Measurements from ENCODE around the gene USP7.
A peak's percentile ranks its signal among the peaks of the same experiment; 100 is the strongest.
"Not testable (repeated sequence)": the region's sequence is repeated elsewhere in the genome, so short reads cannot be mapped to it uniquely, and the experiment has no call there.

The USP7 gene

DNA sequence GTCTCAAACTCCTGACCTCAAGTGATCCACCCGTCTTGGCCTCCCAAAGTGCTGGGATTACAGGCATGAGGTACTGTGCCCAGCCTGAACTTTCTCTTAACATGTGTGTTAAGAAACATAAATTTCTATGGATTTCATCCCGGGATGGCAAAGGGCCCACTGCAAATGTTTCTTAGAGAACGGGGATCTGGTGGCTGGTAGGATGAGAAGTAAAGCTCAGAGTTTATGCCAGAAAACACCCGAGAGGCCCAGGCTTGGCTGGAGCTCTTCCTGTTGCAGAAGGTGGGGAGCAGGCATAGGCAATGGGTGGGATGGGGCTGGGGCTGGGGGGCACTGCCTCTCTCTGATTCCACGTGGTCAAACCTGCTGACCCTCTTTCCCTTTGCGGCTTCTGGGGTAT is 89.3 kb downstream of the USP7 start:
- no peak for DNase-seq

DNA sequence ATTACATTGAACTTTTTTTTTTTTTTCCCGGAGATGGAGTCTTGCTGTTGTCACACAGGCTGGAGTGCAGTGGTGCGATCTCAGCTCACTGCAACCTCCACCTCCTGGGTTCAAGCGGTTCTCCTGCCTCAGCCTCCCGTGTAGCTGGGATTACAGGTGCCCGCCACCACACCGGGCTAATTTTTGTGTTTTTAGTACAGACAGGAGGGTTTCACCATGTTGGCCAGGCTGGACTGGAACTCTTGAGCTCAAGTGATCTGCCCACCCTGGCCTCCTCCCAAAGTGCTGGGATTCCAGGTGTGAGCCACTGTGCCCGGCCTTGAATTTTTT is 89.9 kb downstream of the USP7 start:
- DNase-seq = not testable (repeated sequence)

DNA sequence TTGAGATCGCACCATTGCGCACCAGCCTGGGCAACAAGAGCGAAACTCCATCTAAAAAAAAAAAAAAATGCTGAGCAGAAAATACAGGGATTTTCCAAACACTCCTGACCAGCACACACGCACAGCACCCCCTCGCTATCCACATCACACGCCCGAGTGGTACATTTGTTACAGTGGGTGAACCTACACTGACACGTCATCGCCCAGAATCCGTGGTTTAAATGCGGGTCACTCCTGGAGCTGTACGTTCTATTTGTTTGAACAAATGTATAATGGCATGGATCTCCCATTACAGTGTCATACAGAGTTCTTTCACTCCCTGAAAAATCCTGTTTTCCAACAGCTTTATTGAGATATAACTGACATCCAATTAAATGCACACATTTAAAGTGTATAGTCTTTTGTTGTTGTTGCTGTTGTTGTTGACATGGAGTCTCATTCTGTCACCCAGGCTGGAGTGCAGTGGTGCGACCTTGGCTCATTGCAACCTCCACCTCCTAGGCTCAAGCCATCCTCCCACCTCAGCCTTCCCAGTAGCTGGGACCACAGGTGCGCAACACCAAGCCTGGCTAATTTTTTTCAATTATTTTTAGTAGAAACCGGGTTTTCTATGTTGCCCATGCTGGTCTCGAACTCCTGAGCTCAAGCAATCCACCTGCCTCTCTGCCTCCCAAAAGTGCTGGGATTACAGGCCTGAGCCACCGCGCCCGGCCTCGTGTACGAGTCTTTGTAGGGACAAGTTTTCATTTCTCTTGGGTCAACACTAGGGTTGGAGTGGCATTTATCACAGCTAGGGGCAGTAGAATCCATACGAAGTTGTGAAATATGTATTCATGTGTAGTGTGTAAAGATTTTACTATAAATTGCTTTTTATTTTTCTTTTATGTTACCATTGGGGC is 90.5 kb downstream of the USP7 start:
- no peak for DNase-seq

DNA sequence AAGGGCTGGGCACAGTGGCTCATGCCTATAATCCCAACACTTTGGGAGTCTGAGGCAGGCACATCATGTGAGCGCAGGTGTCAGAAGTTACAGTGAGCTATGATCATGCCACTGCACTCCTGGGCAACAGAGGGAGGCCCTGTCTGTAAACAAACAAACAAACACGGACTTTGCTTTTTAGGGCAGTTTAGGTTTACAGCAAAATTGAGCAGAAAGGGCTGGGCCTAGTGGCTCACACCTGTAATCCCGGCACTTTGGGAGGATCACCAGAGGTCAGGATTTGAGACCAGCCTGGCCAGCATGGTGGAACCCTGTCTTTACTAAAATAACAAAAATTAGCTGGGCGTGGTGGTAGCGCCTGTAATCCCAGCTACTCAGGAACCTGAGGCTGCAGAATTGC is 91.6 kb downstream of the USP7 start:
- no peak for DNase-seq

DNA sequence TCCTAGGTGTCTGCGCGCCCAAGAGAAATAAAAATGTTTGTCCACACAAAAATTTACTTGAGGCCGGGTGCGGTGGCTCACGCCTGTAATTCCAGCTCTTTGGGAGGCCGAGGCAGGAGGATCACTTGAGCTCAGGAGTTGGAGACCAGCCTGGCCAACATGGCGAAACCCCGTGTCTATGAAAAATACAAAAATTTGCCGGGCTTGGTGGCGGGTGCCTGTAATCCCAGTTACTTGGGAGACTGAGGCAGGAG is 93.8 kb downstream of the USP7 start:
- DNase-seq = not testable (repeated sequence)

DNA sequence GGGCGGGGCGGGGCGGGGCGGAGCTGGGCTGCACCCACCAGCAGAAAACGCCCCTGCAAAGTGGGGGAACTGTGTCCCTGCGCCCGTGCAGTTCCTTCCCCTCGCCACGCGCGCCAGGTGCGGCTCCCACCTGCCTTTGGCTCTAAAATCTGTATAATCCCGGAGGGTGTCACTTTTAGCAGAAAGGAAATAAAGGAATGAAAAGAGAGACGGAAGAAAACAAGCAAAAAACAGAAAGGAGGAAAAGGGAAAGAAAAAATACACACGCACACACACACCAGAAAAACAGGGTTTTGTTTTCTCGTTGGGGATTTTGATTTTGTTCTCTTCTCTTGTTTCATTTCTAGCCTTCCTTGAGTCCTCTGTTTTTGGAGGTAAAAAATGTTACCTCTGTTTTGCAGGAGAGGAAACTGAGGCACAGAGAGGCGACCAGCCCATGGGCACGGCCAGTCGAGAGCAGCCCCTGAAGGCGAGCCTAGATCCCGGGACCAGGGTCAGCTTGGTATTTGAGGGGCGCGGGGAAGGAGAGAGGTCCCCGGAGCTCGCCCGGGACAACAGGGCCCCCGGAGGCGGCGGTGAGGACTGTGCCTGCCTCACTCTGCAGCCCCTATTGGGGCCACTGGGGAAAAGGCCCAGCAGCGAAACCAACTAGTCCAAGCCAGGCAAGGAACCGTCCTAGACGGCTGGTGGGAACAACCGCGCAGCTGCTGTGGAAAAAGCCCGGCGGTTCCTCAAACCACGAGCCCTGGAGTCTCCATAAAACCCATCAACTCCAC is 94.3 kb downstream of the USP7 start:
- no peak for DNase-seq

DNA sequence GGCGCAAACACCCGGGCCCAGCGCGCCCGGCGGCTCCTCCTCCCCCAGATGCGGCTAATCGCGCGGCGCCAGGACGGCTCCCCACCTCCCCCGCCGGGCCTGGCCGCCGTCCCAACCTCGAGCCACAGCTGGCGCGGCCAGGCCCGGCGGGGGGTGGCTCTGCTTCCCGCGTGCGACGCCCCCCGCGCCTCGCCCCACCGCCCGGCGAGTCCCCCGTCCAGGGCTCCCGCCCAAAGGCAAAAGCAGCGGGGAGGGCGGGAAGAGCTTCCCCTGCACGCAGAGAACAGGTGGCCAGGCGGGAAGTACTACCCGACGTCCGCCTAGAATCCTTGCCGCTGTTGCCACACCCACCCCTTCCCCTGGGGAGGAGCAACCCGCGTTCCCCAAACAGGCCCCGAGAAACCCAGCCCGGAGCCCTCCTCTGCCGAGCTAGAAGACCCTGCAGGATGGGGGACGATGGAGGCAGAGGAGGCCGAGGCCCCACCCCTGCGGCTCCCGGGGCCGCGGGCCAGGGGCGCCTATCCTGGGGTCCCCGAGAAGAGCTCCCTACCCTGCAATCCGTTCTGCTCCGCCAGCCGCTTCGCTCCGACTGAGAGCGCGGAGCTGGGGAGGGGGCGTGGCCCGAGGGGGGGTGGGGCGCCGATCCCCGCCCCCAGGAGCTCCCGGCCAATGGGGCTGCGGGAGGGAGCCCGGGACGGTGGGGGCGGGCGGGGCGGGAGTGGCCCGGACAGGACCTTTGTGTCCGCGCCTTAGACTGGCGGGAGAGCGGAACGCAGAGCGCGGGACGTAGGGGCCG is 95.1 kb downstream of the USP7 start, which contains the start of gene CARHSP1:
TSS of gene CARHSP1 (minus strand) at position 591 of the 796 bp plus-strand sequence. CDS start 9,678 bp downstream, outside the sequence.
- DNase-seq = peak; percentile 86 to 88

DNA sequence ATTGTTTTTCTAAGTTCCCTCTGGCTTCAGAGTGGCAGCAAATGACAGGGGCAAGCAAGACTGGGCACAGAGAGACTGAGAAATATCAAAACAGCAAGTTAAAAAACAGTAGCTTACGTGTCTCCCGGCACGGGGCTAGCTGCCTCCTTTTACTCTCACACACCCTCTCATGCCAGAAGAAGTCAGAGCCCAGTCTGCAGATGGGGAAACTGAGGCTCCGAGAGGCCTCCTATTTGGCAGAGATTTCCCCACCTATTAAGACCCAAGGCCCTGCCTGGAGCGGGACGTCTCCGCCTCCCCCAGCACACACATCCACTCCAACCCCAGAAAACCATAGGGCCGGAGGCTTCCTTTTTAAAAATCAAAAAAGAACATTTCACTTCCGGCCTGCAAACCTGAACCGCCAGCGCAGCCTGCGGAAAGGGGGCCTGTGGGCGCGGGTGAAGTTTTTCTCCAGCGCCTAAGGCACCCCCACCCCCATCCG is 95.7 kb downstream of the USP7 start:
- peak; percentile 34 to 45 for DNase-seq

DNA sequence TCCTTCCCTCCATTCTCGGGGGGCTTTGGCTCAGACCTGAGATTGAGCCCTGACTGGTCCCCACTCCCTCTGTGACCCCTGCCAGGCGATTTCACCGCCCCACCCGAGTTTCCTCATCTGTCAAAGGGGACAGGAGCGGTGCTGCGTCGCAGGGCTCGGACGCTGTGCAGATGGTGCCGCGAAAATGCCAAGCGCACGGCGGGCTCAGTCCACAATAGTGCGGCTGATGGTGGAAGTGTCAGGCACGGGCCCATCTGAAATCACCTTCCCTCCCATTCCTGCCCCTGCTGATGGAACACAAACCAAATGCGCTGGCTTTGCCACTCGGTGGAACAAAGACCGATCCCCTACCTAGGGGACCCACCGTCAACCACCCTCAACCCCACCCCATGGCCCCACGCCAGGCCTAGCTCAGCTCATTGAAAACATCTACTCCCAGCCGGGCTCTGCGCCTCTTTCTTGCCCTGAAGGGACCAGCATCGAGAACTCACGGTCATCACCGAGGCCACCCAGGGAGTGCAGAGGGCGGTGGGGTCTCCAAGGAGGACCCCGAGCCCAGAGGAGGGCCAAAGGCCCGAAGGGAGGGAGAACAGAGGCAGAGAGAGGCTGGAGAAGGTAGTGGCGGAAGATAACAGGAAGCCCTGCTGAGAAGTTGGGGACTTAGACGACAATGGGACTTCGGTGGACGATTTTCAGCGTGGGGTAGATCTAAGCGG is 96.3 kb downstream of the USP7 start:
- DNase-seq = no peak

DNA sequence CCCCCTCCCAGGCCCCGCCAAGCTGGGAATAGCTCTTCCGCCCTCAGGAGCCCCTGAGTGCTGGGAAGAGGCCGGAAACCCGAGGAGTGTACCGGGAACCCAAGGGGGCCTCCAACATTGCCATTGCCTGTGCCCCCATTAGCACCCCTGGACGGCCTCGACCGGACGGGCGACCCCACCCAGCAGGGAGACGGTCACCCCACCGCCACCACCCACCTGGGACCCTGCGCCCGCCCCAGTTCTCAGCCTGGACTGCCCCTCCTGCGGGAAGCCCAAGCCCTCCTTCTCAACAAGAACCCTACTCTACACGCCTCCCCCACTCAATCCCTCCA is 96.9 kb downstream of the USP7 start:
- DNase-seq = no peak

DNA sequence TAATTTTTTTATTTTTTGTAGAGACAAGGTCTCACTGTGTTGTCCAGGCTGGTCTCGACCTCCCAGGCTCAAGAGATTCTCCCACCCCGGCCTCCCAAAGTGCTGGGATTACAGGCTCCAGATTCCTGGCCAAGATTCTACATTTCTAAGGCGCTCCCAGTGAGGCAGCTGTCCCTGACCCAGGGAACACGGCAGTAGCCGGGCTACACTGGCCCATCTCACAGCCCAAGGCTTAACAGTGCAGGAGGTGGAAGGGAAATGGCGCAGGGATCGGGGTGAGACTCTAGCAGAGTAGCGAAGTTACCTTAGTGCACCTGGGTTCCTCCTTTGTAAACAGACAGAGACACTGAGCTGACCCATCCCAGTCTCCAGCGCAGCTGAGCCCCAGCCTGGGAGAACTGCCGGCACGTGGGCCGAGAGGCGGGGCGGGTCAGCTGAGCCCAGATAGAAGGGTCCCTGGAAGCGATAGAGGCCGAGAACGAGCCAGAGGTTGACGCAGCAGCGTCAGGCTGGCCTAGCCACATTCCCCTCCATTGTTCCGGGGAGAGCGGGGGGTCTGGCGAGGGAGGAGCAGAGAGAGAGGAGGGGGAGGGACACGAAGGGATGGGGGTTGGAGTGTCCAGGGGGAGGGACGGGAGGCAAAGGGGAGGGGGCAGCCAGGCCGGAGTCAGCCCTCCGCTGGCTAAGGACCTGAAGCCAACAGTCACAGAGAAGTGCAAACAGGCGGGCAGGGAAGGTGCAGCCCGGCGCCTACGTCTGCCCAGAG is 97.4 kb downstream of the USP7 start:
- no peak for DNase-seq

DNA sequence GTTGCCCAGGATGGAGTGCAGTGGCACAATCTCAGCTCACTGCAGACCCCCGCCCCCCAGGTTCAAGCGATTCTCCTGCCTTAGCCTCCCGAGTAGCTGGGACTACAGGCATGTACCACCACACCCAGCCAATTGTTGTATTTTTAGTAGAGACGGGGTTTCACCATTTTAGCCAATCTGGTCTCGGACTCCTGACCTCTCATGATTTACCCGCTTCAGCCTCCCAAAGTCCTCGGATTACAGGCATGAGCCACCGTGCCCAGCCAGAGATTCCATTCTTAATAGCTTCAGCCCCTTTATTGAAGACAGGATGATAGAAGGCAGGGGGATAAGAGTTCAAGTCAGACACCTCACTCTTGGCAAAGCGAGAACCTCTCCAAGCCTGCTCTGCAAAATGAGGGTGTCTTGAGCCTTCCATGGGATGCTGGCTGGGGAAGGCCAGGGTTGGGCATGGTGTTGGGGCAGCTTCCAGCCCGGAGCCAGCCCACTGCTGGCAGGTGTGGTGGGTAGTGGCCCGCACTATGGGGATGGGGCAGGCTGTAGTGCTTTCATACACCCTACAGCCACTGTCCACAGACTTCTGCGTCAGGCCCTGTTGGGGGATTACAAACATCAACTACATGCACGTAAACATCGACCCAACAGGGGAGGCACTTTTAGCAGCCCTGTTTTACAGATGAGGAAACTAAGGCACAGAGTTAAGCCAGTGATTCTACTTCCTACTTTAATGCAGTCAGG is 98.4 kb downstream of the USP7 start:
- DNase-seq = no peak

DNA sequence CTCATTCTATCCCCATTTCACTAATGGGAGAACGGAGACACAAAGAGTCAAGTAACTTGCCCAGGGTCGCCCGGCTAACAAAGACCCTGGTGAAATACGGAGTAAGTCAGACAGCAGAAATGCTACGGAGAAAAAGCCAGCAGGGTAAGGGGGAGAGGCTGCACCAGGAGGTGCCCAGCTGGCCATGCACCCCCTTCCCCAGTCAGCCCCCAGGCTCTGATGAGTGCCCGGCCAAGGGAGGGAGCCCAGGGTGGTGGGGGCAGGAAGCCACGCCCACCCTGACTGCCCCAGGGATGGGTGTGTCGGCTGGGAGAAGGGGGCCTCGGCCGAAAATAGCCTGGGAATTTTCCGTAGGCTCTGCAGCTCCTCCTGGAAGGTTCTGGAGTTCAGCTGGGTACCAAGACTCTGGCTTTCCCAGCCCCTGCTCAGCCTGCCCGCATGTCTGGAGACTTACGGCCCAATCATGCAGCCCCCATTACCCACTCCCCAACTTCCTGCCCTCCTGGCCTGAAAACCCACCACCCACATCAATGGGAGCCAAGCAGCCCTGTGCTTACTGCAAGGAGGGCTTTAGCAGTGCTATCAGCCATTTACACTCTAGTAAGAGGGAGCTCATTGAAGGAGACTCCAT is 99.1 kb downstream of the USP7 start:
- DNase-seq = no peak

DNA sequence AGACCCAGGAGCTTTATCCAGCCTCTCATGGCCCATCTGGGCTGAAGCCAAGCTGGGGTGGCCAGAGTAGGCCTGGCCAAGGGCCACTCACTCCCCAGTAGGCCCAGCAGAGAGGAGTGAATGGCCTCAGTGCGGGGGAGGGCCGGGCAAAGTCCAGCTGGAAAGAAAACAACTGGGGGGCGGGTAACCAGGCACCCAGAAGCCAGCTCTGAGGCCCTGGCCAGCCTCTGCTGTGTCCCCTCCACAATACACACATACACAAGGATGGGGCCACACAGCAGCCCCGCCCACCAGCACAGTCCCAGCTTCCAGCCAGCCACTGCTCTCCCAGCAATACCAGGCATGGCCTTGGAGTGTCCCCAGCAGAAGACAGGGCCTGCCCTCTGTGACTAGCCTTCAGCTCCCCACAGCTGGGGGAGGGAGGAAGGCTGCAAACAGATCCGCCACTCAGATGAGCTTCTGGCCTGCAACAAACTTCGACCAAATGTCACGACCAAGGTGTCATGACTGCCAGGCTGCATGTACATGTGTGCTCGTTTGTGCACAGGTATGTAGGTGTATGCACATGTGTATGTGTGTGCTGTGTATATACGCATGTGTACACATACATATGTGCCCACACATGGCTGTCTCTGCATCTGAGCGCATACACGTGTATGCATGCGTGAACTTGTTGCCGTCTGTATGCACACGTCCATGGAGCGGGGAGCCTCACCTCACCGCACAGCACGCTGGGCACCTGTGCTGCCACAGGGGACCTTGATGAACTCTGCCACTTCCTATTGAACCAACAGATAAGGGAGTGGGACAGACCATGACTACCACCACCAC is 99.9 kb downstream of the USP7 start:
- DNase-seq = no peak

DNA sequence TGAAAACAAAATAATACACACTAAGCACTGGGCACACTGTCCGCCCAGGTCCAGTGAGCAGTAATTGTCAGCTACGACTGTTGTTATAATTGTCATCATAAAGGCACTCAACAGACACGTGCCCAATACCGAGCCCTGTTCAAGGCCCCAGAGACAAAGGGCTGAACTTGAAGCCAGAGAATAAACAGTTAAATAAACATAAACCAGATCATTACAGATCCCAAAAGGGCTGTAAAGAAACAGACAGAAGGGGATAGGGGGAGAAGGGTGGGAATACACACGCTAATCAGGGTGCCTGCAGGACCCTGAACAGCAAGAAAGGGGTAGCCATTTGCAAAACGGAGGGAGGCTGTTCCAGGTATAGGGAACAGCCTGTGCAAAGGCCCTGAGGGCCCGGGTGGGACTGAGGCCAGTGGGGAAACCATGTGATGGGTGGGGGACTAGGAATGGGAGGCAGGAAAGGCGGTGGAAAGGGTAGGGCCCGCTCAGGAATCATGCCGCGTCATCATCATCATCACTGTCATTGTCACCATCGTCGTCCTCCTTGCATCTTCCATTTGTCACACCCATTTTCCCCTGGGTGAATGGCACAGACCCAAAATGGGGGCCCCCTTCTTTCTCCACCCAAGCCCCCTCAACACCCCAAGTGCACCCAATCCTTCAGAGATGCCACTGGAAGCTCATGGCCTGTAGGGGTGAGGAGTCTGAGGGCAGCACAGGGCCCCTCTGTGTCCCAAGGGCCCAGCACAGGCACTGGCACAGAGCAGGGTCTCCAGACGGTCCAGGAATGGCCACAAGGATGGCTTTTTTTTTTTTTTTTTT is 101.2 kb downstream of the USP7 start:
- DNase-seq = no peak

DNA sequence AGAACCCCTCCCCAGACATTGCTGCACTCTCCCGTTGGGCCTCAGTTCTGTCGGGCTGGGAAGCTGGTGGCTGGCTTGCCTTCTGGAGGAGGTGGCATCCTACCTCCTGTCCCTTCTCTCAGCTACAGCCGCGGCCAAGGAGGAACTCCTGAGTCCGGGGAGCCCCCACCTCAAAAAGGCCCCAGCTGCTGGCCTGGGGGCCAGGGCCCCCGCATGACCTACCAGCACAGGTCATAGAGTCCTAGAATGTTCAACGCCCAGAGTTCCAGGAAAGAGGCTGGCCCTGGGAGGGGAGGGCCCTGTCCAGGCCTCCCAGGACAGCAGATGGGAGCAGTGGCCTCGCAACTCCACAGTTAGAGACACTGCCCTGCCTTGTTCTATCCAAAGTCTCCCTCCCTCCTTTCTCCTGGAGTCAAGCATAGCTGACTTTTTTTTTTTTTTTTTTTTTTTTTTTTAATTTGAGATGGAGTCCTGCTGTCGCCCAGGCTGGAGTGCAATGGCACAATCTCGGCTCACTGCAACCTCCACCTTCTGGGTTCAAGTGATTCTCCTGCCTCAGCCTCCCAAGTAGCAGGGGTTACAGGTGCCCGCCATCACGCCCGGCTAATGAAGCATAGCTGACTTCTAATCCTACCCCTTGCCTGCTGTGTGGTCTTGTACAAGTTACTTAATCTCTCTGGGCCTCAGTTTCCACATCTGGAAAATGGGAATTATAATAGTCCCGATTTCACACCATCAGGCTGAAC is 102.0 kb downstream of the USP7 start:
- DNase-seq = no peak

DNA sequence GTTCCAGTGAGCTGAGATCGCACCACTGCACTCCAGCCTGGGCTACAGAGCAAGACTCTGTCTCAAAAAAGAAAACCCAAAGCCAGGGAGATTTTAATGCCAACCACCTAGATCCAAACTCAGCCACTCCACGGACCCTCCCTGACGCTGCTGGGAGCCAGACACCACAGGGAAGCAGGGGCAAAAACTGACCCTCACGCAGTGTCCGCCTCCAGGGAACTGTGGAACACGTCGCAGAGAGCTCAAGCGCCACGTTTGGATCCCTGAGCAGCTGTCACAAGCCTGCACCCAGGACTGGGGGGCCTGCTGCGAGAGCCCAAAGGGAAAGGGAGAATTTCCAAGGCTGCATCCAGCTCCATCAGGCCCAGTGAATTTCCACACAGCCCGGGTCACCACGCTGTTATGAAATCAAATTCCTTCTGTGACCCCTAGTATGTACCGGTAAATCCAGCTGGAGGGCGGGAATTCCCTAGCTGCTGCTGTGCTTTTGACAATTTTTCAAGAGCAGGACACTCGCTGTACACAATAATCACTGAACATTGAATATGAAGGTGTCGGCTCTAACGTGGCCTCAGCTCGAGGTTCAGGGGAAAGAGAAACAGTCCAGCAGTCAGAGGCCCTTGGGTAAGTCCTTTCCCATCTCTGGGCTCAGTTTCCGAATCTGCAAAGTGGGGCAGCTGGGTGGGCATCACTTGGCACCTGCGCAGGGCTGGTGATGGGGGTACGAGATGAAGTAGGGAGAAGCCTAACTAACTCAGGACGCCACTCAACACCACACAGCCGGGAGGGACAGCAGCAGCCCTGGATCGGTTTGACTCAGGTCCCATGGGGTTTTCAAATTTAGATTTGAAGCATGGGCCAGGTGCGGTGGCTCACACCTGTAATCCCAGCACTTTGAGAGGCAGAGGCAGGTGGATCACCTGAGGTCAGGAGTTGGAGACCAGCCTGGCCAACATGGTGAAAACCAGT is 103.5 kb downstream of the USP7 start:
- no peak for DNase-seq

All from activated CD4-positive, alpha-beta T cell treated with anti-CD3 and anti-CD28 coated beads, Interleukin-2, amount 50 U/mL, for 48 hours (primary cell).